ENCODE data around the gene CFAP46. TPM values are rescaled to one million over a fixed set of nuclear protein-coding genes. Genes with fewer than 3 reads are reported as not detected.

The CFAP46 gene
- polyA plus RNA-seq, 1 donor from 2014 or later: 2.6 TPM

- no peak overlapping the region for H2AFZ ChIP-seq (ENCODE audit: low read depth, low read length)
These were observed 21.9 kb upstream of the CFAP46 start for GRCh38 chr10:132964231-132964630.

DNA sequence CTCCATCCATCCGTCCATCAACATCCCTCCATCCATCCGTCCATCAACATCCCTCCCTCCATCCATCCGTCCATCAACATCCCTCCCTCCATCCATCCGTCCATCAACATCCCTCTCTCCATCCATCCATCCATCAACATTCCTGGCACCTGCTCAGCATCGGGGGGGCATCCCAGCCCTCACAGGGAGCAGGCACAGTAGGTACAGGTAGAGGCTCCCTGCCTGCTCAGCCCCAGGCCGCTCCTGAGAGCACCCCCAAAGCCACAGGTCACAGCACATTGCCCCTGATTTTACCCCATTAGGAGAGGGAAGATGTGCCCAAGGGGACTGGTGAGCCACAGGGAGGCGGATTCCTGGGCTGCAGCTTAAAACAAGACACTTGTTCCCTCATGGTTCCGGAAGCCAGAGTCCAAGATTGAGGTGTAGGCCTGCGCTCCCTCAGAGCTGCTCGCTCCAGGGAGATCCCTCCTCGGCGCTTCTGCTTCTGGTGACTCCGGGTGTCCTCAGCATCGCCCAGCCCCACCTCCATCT lies 21.1 kb upstream of the CFAP46 start:
- Histone ChIP-seq H3F3A (ENCODE audit: insufficient read depth, low read length, poor library complexity, severe bottlenecking) (no peaks in the 10 kb centered on the region), H3K4me3 (ENCODE audit: low read length) (no peak overlapping the region), H4K20me1 (ENCODE audit: insufficient read depth) (no peaks in the 10 kb centered on the region), H3K9me3 (ENCODE audit: low read length) (no peaks in the 10 kb centered on the region), H3K36me3 (ENCODE audit: insufficient read depth, low read length) (no peaks in the 10 kb centered on the region), H3K79me2 (replicated peaks; ENCODE audit: insufficient read depth, low read length) (no peaks in the 10 kb centered on the region), H3K27me3 (ENCODE audit: insufficient read depth, low read depth, low read length) (no peaks in the 10 kb centered on the region), H3K9me2 (ENCODE audit: insufficient read depth, low read length) (no peaks in the 10 kb centered on the region), H3K27ac (ENCODE audit: low read length) (no peak overlapping the region), H2AFZ (ENCODE audit: low read depth, low read length) (no peak overlapping the region), H3K4me2 (ENCODE audit: low read length) (no peak overlapping the region), H3K9ac (ENCODE audit: low read length) (no peak overlapping the region)
- no peak for TF ChIP-seq EZH2 (IDR thresholded peaks at IDR 0.05; ENCODE audit: borderline replicate concordance, insufficient read depth, low read length, poor library complexity, severe bottlenecking)

More at GRCh38 chr10:132964231-132964630, 21.9 kb upstream of the CFAP46 start:
- Histone ChIP-seq H3K36me3 (ENCODE audit: insufficient read depth, low read length) (no peaks in the 10 kb centered on the region), H3K4me3 (ENCODE audit: low read length) (no peak overlapping the region), H3K27me3 (ENCODE audit: insufficient read depth, low read depth, low read length) (no peaks in the 10 kb centered on the region), H3F3A (ENCODE audit: insufficient read depth, low read length, poor library complexity, severe bottlenecking) (no peaks in the 10 kb centered on the region), H3K27ac (ENCODE audit: low read length) (no peak overlapping the region), H3K9me3 (ENCODE audit: low read length) (no peaks in the 10 kb centered on the region), H3K9me2 (ENCODE audit: insufficient read depth, low read length) (no peaks in the 10 kb centered on the region), H4K20me1 (ENCODE audit: insufficient read depth) (no peaks in the 10 kb centered on the region), H3K79me2 (replicated peaks; ENCODE audit: insufficient read depth, low read length) (no peaks in the 10 kb centered on the region), H3K9ac (ENCODE audit: low read length) (no peak overlapping the region), H3K4me2 (ENCODE audit: low read length) (no peak overlapping the region)
- TF ChIP-seq SMC3 (conservative IDR thresholded peaks at IDR 0.05; ENCODE audit: poor library complexity) (no peak), POLR2AphosphoS5 (IDR thresholded peaks at IDR 0.05) (no peak), MXI1 (conservative IDR thresholded peaks at IDR 0.05; ENCODE audit: poor library complexity, severe bottlenecking) (no peak), RAD21 (conservative IDR thresholded peaks at IDR 0.05) (no peak), EZH2 (IDR thresholded peaks at IDR 0.05; ENCODE audit: borderline replicate concordance, insufficient read depth, low read length, poor library complexity, severe bottlenecking) (no peak), CTCF (IDR thresholded peaks at IDR 0.05; ENCODE audit: poor library complexity, severe bottlenecking) (no peak), EP300 (conservative IDR thresholded peaks at IDR 0.05; ENCODE audit: poor library complexity, severe bottlenecking) (no peak), TAF1 (IDR thresholded peaks at IDR 0.05; ENCODE audit: low read depth) (no peak)
- TF ChIP-seq, protein P1, sequence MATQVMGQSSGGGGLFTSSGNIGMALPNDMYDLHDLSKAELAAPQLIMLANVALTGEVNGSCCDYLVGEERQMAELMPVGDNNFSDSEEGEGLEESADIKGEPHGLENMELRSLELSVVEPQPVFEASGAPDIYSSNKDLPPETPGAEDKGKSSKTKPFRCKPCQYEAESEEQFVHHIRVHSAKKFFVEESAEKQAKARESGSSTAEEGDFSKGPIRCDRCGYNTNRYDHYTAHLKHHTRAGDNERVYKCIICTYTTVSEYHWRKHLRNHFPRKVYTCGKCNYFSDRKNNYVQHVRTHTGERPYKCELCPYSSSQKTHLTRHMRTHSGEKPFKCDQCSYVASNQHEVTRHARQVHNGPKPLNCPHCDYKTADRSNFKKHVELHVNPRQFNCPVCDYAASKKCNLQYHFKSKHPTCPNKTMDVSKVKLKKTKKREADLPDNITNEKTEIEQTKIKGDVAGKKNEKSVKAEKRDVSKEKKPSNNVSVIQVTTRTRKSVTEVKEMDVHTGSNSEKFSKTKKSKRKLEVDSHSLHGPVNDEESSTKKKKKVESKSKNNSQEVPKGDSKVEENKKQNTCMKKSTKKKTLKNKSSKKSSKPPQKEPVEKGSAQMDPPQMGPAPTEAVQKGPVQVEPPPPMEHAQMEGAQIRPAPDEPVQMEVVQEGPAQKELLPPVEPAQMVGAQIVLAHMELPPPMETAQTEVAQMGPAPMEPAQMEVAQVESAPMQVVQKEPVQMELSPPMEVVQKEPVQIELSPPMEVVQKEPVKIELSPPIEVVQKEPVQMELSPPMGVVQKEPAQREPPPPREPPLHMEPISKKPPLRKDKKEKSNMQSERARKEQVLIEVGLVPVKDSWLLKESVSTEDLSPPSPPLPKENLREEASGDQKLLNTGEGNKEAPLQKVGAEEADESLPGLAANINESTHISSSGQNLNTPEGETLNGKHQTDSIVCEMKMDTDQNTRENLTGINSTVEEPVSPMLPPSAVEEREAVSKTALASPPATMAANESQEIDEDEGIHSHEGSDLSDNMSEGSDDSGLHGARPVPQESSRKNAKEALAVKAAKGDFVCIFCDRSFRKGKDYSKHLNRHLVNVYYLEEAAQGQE (IDR thresholded peaks at IDR 0.05; ENCODE audit: borderline replicate concordance): no peak

All from neural cell (in vitro differentiated cells).